PFSK-1 (cell line): ENCODE measurements around the gene FARS2.

Source experiments
- POLR2AphosphoS5 ChIP-seq: IDR thresholded peaks from 2 replicates; pipeline ENCODE4 v1.6.1; 2012; ENCODE audit warnings: low read depth, mild to moderate bottlenecking, control low read depth, low read length, moderate library complexity
- TF ChIP-seq, protein P1 (sequence below), 2 experiments: IDR thresholded peaks; 2 replicates each; pipeline versions ENCODE4 v1.6.1 to v1.8.0; 2011 to 2012; ENCODE audit warnings: low read depth in 2 of 2, low read length in 2 of 2, control low read depth in 1 of 2, inconsistent platforms in 1 of 2, mild to moderate bottlenecking in 1 of 2, moderate library complexity in 1 of 2; ENCODE audit not compliant: insufficient read depth in 1 of 2

GRCh38 chr6:5446362-5447075 lies 185.2 kb downstream of the FARS2 start:
- TF ChIP-seq, protein P1, sequence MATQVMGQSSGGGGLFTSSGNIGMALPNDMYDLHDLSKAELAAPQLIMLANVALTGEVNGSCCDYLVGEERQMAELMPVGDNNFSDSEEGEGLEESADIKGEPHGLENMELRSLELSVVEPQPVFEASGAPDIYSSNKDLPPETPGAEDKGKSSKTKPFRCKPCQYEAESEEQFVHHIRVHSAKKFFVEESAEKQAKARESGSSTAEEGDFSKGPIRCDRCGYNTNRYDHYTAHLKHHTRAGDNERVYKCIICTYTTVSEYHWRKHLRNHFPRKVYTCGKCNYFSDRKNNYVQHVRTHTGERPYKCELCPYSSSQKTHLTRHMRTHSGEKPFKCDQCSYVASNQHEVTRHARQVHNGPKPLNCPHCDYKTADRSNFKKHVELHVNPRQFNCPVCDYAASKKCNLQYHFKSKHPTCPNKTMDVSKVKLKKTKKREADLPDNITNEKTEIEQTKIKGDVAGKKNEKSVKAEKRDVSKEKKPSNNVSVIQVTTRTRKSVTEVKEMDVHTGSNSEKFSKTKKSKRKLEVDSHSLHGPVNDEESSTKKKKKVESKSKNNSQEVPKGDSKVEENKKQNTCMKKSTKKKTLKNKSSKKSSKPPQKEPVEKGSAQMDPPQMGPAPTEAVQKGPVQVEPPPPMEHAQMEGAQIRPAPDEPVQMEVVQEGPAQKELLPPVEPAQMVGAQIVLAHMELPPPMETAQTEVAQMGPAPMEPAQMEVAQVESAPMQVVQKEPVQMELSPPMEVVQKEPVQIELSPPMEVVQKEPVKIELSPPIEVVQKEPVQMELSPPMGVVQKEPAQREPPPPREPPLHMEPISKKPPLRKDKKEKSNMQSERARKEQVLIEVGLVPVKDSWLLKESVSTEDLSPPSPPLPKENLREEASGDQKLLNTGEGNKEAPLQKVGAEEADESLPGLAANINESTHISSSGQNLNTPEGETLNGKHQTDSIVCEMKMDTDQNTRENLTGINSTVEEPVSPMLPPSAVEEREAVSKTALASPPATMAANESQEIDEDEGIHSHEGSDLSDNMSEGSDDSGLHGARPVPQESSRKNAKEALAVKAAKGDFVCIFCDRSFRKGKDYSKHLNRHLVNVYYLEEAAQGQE (IDR thresholded peaks at IDR 0.05; ENCODE audit: insufficient read depth in 1 of 2, low read depth in 2 of 2, low read length in 2 of 2): peak; percentile 63 to 89; a peak in 3 of 4 replicates
- TF ChIP-seq POLR2AphosphoS5: no peak
